Measurements from ENCODE around the gene CDHR2. TPM values are rescaled to one million over a fixed set of nuclear protein-coding genes. Genes with fewer than 3 reads are reported as not detected.
A peak's percentile ranks its signal among the peaks of the same experiment; 100 is the strongest.

The CDHR2 gene
- total and polyA plus RNA-seq, 2 of the 13 experiments (the other 11 are each of a cell fraction or from before 2014, with no cell fraction given), result 17.9 to 20.9 TPM

DNA sequence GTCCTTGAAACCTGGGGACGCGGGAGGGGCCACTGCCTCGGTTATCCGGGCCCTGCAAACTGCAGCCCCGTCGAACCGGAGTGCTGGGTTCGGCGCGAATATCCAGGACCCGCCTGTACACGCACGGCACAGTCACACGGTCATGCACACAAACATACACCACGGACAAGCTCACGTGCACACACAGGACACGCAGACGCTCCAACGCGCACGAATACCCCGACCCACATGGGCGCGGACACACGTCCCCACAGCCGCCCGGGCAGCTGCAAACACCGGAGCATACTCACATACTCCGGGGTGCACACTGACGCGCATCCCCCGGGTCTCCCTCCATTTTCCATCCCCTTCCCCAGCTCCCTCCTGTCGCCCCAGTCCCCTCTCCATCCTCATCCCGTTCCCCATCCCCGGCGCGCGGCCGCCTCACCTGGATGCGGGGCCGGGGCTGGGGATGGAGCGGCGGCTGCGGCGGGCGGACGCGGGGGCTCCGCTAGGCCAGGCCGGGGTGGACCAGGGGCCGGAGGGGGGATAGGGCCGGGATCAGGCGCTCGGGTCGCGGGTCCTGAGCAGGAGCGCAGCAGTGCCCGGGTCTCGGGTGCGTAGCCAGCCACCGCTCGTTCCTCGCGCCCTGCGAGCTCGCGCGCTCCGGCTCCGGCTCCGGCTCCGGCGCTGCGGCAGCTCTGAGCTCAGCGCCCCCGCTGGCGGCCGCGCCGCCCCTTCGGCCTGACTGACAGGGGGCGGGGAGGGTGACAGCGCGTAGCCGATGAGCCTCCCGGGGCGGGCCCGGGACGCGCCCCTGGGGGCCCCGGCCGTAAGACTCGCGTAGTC lies 80.9 kb downstream of the CDHR2 start, which contains the start of the genes EIF4E1B and SNCB (continued):
- peak; percentile 16; the same call in 1 of the 2 replicates for TF ChIP-seq GABPB1 (CRISPR knock-in tag; IDR thresholded peaks at IDR 0.05)
- TF ChIP-seq BORCS8-MEF2B (CRISPR knock-in tag; IDR thresholded peaks at IDR 0.05), result 0 out of 2 replicates have a peak, but pooled peaks have one; percentile 39

DNA sequence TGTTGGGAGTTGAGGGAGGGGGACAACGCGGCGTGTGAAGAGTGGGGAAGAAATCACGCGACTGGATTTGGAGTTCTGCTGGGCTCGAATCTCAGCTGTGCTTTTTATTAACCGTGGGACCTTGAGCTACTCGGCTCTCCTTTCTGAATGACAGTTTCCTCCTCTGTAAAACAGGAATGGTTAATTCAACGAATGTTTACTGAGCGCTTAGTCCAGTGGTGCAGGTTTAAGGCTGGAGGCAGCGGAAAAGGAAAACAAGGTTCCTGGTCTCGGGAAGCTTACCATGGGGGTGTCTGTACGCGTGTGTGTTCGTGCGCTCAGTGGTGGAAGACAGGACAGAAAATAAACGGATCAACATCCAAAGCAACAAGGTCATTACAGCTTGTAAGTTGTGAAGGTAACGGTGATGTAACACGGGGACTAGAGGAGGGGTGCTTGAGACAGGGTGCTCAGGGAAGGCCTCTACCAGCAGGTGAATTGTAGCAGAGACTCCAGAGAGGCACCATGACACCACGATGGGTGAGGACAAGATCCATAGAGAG lies 81.6 kb downstream of the CDHR2 start:
- no peak overlapping the region for H2AFZ ChIP-seq (ENCODE audit: low read length)
- H3K36me3 ChIP-seq (replicated peaks in 1 of 2; ENCODE audit: control insufficient read depth in 1 of 2, insufficient read depth in 2 of 2, low read length in 2 of 2), result no peaks in the 10 kb centered on the region
- ATAC-seq (peak; percentile 32), FAIRE-seq (no peak), DNase-seq (ENCODE audit: low spot score) (no peak)
- no peaks in the 10 kb centered on the region for H3K79me2 ChIP-seq (ENCODE audit: insufficient read depth, low read length)
- H3K4me3 ChIP-seq (replicated peaks in 1 of 3; ENCODE audit: insufficient read depth in 1 of 3, low read depth in 2 of 3, low read length in 3 of 3), result peak overlapping the region; percentile 5 to 62 (median 56)
- CTCF ChIA-PET (ENCODE audit: low intra/inter-chr PET ratio, low total read pairs), result no interaction called here
- in situ Hi-C loops (cut with HindIII; ENCODE audit: extremely low pct_ligation_motif_present, low pct_unique_long_range_greater_than_20kb) (no loop called here), intact Hi-C loops (cut with micrococcal nuclease; ENCODE audit: unreplicated experiment) (no loop called here)
- H3K9ac ChIP-seq (ENCODE audit: insufficient read depth, low read depth, low read length), result no peak overlapping the region
- no peak overlapping the region for H3K27ac ChIP-seq (ENCODE audit: extremely low read length, insufficient read depth, low read length)
- no TSS peak for BruUV-seq (replicated peaks)
- peaks cover 26% of the 10 kb centered on the region for H3K4me1 ChIP-seq (ENCODE audit: insufficient read depth, low read length)
- H3K4me2 ChIP-seq (ENCODE audit: low read depth, low read length), result peak overlapping the region; percentile 84
- POLR2A ChIA-PET, result no interaction called here
- no peaks in the 10 kb centered on the region for H4K20me1 ChIP-seq (ENCODE audit: insufficient read depth, low read length)
- H3K27me3 ChIP-seq (ENCODE audit: control insufficient read depth in 1 of 2, insufficient read depth in 2 of 2, low read length in 2 of 2), result peaks cover 15 to 82% of the 10 kb centered on the region in 2 experiments; a peak in 4 of 5 replicates
- H3K9me3 ChIP-seq (ENCODE audit: low read length), result no peaks in the 10 kb centered on the region
- WGBS (ENCODE audit: low lambda C conversion rate), result 2% methylated on average over 20 of the region's 20 CpGs
- TF ChIP-seq ZNF33A (CRISPR knock-in tag; IDR thresholded peaks at IDR 0.05; ENCODE audit: borderline replicate concordance) (no peak), ZNF101 (CRISPR knock-in tag; IDR thresholded peaks at IDR 0.05; ENCODE audit: borderline replicate concordance, low read depth) (no peak), ZNF281 (CRISPR knock-in tag; IDR thresholded peaks at IDR 0.05; ENCODE audit: borderline replicate concordance) (no peak), RNF2 (conservative IDR thresholded peaks at IDR 0.05; ENCODE audit: low read depth) (0 out of 2 replicates have a peak, but pooled peaks have one; percentile 2), TARDBP (CRISPR knock-in tag; IDR thresholded peaks at IDR 0.05) (0 out of 2 replicates have a peak, but pooled peaks have one; percentile 15), NRL (CRISPR knock-in tag; IDR thresholded peaks at IDR 0.05; ENCODE audit: borderline replicate concordance) (no peak), ZNF569 (CRISPR knock-in tag; IDR thresholded peaks at IDR 0.05; ENCODE audit: borderline replicate concordance) (no peak), KDM5B (CRISPR knock-in tag; IDR thresholded peaks at IDR 0.05; ENCODE audit: borderline replicate concordance) (no peak), KMT2A (CRISPR knock-in tag; IDR thresholded peaks at IDR 0.05) (no peak)
- TF ChIP-seq, protein P1, sequence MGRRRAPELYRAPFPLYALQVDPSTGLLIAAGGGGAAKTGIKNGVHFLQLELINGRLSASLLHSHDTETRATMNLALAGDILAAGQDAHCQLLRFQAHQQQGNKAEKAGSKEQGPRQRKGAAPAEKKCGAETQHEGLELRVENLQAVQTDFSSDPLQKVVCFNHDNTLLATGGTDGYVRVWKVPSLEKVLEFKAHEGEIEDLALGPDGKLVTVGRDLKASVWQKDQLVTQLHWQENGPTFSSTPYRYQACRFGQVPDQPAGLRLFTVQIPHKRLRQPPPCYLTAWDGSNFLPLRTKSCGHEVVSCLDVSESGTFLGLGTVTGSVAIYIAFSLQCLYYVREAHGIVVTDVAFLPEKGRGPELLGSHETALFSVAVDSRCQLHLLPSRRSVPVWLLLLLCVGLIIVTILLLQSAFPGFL (CRISPR knock-in tag; IDR thresholded peaks at IDR 0.05), result no peak

Data from HepG2 (cell line).